Lower lobe of right lung (tissue), 2 donors: ENCODE measurements around the gene NDRG3. TPM values are rescaled to one million over a fixed set of nuclear protein-coding genes. Genes with fewer than 3 reads are reported as not detected.
A peak's percentile ranks its signal among the peaks of the same experiment; 100 is the strongest.

Source experiments
- ATAC-seq, 2 donors: fragments of 200-7000 bp; cut with Tn5 transposase; one replicate each; pipeline ENCODE4 v1.9.1; 2020 to 2022; ENCODE audit warnings: mild to moderate bottlenecking in 2 of 2, moderate library complexity in 2 of 2
- DNase-seq: peaks from one replicate; pipeline ENCODE4 v3.0.0-alpha.2; 2020
- H3K27ac ChIP-seq: fragments of 200-600 bp; one replicate; pipeline ENCODE4 v1.8.0; 2022
- H3K27me3 ChIP-seq: fragments of 200-600 bp; one replicate; pipeline ENCODE4 v1.8.0; 2022; ENCODE audit warnings: low read depth
- H3K36me3 ChIP-seq: fragments of 200-600 bp; one replicate; pipeline ENCODE4 v1.8.0; 2022; ENCODE audit warnings: mild to moderate bottlenecking
- H3K4me1 ChIP-seq: fragments of 200-600 bp; one replicate; pipeline ENCODE4 v1.8.0; 2022
- H3K4me3 ChIP-seq: fragments of 200-600 bp; one replicate; pipeline ENCODE4 v1.8.0; 2022; ENCODE audit warnings: mild to moderate bottlenecking
- H3K9me3 ChIP-seq: fragments of 200-600 bp; one replicate; pipeline ENCODE4 v1.8.0; 2022
- CTCF ChIP-seq: fragments of 200-600 bp; IDR thresholded peaks from one replicate; pipeline ENCODE4 v1.8.0; 2022; ENCODE audit warnings: antibody characterized with exemption, mild to moderate bottlenecking
- intact Hi-C: fragments of 100-400 bp; cut with DNase I; formaldehyde crosslinking; loops from one replicate; pipeline ENCODE4 v1.11.0; 2022
- total RNA-seq: library from RNA; stranded (reverse); fragmentation: NEBNext Ultra II Directional; extraction: Animal tissue kit (Norgen Biotek cat#: 25700); gene quantifications from one replicate; pipeline ENCODE4 v1.2.1, GENCODE V29; 2021
- donor health status: DM: no; HTN: yes; CAD: no; lungs with severe emphysema.

The NDRG3 gene
- total RNA-seq, 1 donor from 2014 or later, result 30.4 TPM

- ATAC-seq (peak; percentile 97 to 98), DNase-seq (peak; percentile 99)
- Histone ChIP-seq H3K36me3 (no peaks in the 10 kb centered on the region), H3K4me3 (peak within 1 kb of the TSS; percentile 87), H3K27ac (peak within 1 kb of the TSS; percentile 91), H3K27me3 (no peaks in the 10 kb centered on the region), H3K4me1 (peaks cover 24% of the 10 kb centered on the region), H3K9me3 (no peaks in the 10 kb centered on the region)
- TF ChIP-seq CTCF, result no peak
- intact Hi-C loops, result no loop called here
Observed at GRCh38 chr20:36773597-36774390, 27.9 kb upstream of the NDRG3 start, which contains the start of gene DSN1. Gene DSN1 (minus strand): TSS chr20:36773763. CDS start chr20:36771458, 2,305 bp downstream.

GRCh38 chr20:36773107-36773596, 27.3 kb upstream of the NDRG3 start:
- intact Hi-C loops, result no loop called here
- H3K27ac ChIP-seq, result peak overlapping the region; percentile 91
- ATAC-seq, result no peak
- peaks cover 24% of the 10 kb centered on the region for H3K4me1 ChIP-seq
- H3K36me3 ChIP-seq, result no peaks in the 10 kb centered on the region
- TF ChIP-seq CTCF, result no peak
- H3K27me3 ChIP-seq, result no peaks in the 10 kb centered on the region
- DNase-seq, result no peak
- H3K9me3 ChIP-seq, result no peaks in the 10 kb centered on the region
- peak overlapping the region; percentile 87 for H3K4me3 ChIP-seq

- Histone ChIP-seq H3K27ac (no peak overlapping the region), H3K36me3 (no peaks in the 10 kb centered on the region), H3K4me1 (peaks cover 24% of the 10 kb centered on the region), H3K27me3 (no peaks in the 10 kb centered on the region), H3K4me3 (no peak overlapping the region), H3K9me3 (no peaks in the 10 kb centered on the region)
- DNase-seq (no peak), ATAC-seq (no peak)
- intact Hi-C loops, result no loop called here
- no peak for TF ChIP-seq CTCF
Observed at GRCh38 chr20:36770680-36771079, 24.8 kb upstream of the NDRG3 start.

- Histone ChIP-seq H3K27ac (peak overlapping the region; percentile 47), H3K4me3 (no peak overlapping the region), H3K27me3 (no peaks in the 10 kb centered on the region), H3K36me3 (no peaks in the 10 kb centered on the region), H3K4me1 (peaks cover 9% of the 10 kb centered on the region), H3K9me3 (no peaks in the 10 kb centered on the region)
- TF ChIP-seq CTCF, result no peak
- intact Hi-C loops, result no loop called here
- DNase-seq (no peak), ATAC-seq (no peak)
Observed at GRCh38 chr20:36768768-36769430, 23.0 kb upstream of the NDRG3 start.

GRCh38 chr20:36761125-36761524, 15.2 kb upstream of the NDRG3 start:
- H3K27me3 ChIP-seq, result no peaks in the 10 kb centered on the region
- no peak overlapping the region for H3K4me3 ChIP-seq
- no peak for TF ChIP-seq CTCF
- no peak overlapping the region for H3K27ac ChIP-seq
- H3K9me3 ChIP-seq, result no peaks in the 10 kb centered on the region
- no peaks in the 10 kb centered on the region for H3K36me3 ChIP-seq
- DNase-seq, result no peak
- intact Hi-C loops, result no loop called here
- H3K4me1 ChIP-seq, result peaks cover 13% of the 10 kb centered on the region
- ATAC-seq, result no peak
